Fibroblast of mammary gland (primary cell): ENCODE results near the gene GTF2F2.
A peak's percentile ranks its signal among the peaks of the same experiment; 100 is the strongest.
"Not testable (repeated sequence)": the region's sequence is repeated elsewhere in the genome, so short reads cannot be mapped to it uniquely, and the experiment has no call there.

Experiments
- DNase-seq: peaks from one replicate; pipeline ENCODE4 v3.0.0-alpha.2; 2010; ENCODE audit warnings: low read depth
- H3K4me3 ChIP-seq: 2 replicates; pipeline ENCODE4 v1.5.1; 2011; ENCODE audit warnings: low read depth, mild to moderate bottlenecking, low read length, moderate library complexity; ENCODE audit not compliant: control insufficient read depth
- CTCF ChIP-seq: conservative IDR thresholded peaks from 2 replicates; pipeline ENCODE4 v1.5.1; 2011; ENCODE audit warnings: low read depth, low read length, inconsistent platforms; ENCODE audit not compliant: control insufficient read depth, insufficient read depth

Gene GTF2F2

GRCh38 chr13:45296259-45296658 is 175.9 kb downstream of the GTF2F2 start:
- DNase-seq = no peak
- no peak for TF ChIP-seq CTCF
- no peak overlapping the region for H3K4me3 ChIP-seq

DNA sequence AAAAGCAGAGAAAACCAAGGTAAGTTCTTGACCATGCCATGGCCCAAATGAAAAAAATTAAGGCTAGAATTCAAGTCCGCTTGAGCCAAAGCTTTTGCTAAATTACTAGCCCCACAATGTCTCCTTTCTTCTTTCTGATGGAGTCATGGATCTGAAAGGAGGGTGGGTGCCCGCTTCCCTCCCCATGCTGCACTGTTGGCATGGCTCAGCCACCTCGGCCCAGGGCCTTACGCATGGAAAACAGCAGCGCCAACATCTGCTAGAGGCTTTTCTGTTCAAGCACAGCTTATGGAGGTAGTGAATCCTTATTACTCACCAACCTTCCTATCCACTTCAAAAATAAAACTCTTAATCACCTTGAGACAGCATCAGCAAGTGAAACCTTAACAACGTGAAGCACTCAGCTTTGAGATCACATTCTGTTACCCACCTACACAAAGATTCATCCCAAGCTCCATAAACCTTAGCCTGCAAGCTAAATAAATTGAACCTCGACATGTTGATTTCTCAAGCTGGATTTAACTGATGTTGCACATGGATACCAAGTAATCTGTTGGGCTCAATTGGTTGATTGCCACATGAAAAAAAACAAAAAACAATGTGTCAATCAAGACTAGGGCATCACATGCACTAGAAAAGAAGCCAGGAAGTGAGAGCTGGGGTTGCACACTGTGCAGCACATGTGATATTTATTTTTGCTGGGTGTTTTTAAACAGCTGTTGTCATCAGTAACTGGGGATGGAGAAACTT is 177.3 kb downstream of the GTF2F2 start:
- no peak for DNase-seq
- no peak for TF ChIP-seq CTCF
- H3K4me3 ChIP-seq = no peak overlapping the region

DNA sequence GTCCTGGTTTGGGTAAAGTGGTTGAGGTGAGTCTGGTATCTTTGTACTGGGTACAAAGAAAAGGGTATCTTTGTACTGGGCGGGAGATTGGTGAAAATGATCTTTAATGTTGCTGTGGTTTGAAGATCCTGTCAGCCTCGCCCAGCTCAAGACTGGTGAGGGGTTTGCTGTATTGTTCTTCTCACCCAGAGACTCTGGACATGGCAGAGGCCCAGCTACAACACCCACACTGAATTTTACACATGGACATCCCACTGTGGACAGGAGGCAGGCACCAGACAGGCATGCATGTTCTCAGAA is 177.8 kb downstream of the GTF2F2 start:
- TF ChIP-seq CTCF = no peak
- H3K4me3 ChIP-seq = no peak overlapping the region
- no peak for DNase-seq

GRCh38 chr13:45298550-45298949 is 178.2 kb downstream of the GTF2F2 start:
- H3K4me3 ChIP-seq, DNase-seq: not testable (repeated sequence)

- TF ChIP-seq CTCF = no peak
- DNase-seq = peak; percentile 69
- no peak overlapping the region for H3K4me3 ChIP-seq
Measured at GRCh38 chr13:45299194-45299593, 178.9 kb downstream of the GTF2F2 start.

DNA sequence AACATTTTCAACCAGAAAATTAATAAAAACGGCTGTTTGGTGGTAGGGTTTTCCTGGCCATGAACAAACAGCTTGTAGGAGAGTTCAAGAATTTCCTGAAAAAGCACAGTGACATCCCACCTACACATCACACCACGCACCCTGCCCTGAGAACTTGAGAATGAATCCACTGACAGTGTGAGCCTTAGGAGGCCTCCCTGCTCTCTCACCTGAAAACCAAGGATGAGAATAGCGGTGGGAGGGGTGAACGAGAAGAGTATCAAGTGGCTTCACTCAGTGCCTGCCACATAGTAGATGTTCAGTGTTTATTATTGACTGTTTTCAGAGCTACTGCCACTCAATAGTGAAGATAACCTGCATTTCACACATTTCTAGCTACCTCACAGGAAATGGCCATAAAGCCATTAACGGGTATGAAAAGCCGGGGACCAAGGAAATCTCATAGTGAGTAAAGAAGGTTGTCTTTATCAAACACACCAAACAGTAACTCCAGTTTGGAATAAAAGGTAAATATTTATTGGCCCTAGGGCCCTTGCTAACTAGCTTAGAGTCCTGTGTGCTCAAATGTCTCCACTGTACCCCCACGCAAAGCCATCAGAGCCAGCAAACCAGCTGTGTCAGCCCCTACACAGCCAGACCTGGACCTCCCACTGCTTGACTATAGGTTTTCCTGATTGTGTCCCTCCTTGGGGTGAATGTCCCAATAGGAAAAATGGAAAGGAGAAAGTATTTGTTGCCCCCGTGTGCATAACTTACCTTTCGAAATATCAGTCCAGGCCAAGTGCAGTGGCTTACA is 180.1 kb downstream of the GTF2F2 start:
- no peak for DNase-seq
- H3K4me3 ChIP-seq = no peak overlapping the region
- TF ChIP-seq CTCF = no peak

DNA sequence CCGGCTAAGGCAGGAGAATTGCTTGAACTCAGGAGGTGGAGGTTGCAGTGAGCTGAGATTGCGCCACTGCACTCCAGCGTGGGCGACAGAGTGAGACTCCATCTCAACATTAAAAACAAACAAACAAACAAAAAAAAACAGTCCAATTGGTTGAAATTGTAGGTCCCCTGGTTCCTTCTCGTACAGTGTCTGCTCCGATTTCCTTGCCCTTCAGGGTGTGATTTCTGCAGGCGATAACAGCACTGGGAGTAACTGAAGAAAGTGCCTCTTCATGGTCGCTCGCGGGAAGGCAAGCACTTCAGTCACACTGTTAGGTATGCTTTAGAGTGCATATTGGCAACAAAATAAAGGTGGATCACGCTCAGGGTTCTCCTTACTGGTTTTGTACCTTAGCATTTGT is 181.0 kb downstream of the GTF2F2 start:
- no peak overlapping the region for H3K4me3 ChIP-seq
- TF ChIP-seq CTCF = no peak
- no peak for DNase-seq
